ENCODE data around the gene RNF215. TPM values are rescaled to one million over a fixed set of nuclear protein-coding genes. Genes with fewer than 3 reads are reported as not detected.

Gene RNF215
- total and polyA plus RNA-seq, 2 of the 13 experiments (the other 11 are each of a cell fraction or from before 2014, with no cell fraction given) = 5.3 to 6.1 TPM

GRCh38 chr22:30435674-30436126 is 48.5 kb upstream of the RNF215 start (continued):
- no peak for TF ChIP-seq DZIP1 (CRISPR knock-in tag; IDR thresholded peaks at IDR 0.05)
- no peak for TF ChIP-seq KDM5A (IDR thresholded peaks at IDR 0.05; ENCODE audit: borderline replicate concordance, low read length)
- no peak for TF ChIP-seq ZNF331 (CRISPR knock-in tag; IDR thresholded peaks at IDR 0.05)
- TF ChIP-seq ERF (CRISPR knock-in tag; IDR thresholded peaks at IDR 0.05) = no peak
- TF ChIP-seq ZFAT (CRISPR knock-in tag; conservative IDR thresholded peaks at IDR 0.05) = no peak
- TF ChIP-seq ZFP36 (IDR thresholded peaks at IDR 0.05; ENCODE audit: borderline replicate concordance, low read depth, low read length, partially characterized antibody) = no peak
- no peak for TF ChIP-seq PLSCR1 (CRISPR knock-in tag; IDR thresholded peaks at IDR 0.05; ENCODE audit: borderline replicate concordance)
- TF ChIP-seq BATF2 (CRISPR knock-in tag; IDR thresholded peaks at IDR 0.05) = no peak
- no peak for TF ChIP-seq ZNF335 (CRISPR knock-in tag; IDR thresholded peaks at IDR 0.05)
- no peak for TF ChIP-seq MAFF (IDR thresholded peaks at IDR 0.05; ENCODE audit: low read depth, low read length)
- no peak for TF ChIP-seq ZNF605 (CRISPR knock-in tag; IDR thresholded peaks at IDR 0.05)
- no peak for TF ChIP-seq ZNF678 (CRISPR knock-in tag; IDR thresholded peaks at IDR 0.05)
- TF ChIP-seq SP4 (CRISPR knock-in tag; IDR thresholded peaks at IDR 0.05) = no peak
- no peak for TF ChIP-seq FOXK2 (IDR thresholded peaks at IDR 0.05)
- TF ChIP-seq DBP (CRISPR knock-in tag; IDR thresholded peaks at IDR 0.05; ENCODE audit: not compliant biosample characterization) = no peak
- TF ChIP-seq CHD4 (IDR thresholded peaks at IDR 0.05; ENCODE audit: borderline replicate concordance, low read length) = no peak
- no peak for TF ChIP-seq PTBP1 (IDR thresholded peaks at IDR 0.05; ENCODE audit: low read depth, low read length, poor library complexity, severe bottlenecking)
- no peak for TF ChIP-seq ZNF549 (CRISPR knock-in tag; IDR thresholded peaks at IDR 0.05)
- TF ChIP-seq HOXA3 (CRISPR knock-in tag; IDR thresholded peaks at IDR 0.05) = peak; percentile 95
- no peak for TF ChIP-seq ATF3 (CRISPR knock-in tag; IDR thresholded peaks at IDR 0.05)
- TF ChIP-seq YEATS2 (CRISPR knock-in tag; IDR thresholded peaks at IDR 0.05; ENCODE audit: borderline replicate concordance) = no peak
- TF ChIP-seq YY1 (IDR thresholded peaks at IDR 0.05; ENCODE audit: insufficient read depth, insufficient replicate concordance, low read depth, low read length) = no peak
- no peak for TF ChIP-seq NFYC (CRISPR knock-in tag; IDR thresholded peaks at IDR 0.05)
- TF ChIP-seq SP1 (IDR thresholded peaks at IDR 0.05) = no peak
- TF ChIP-seq SP1 (CRISPR knock-in tag; IDR thresholded peaks at IDR 0.05) = no peak
- TF ChIP-seq ZNF547 (CRISPR knock-in tag; IDR thresholded peaks at IDR 0.05) = no peak
- TF ChIP-seq TRIM24 (CRISPR knock-in tag; IDR thresholded peaks at IDR 0.05) = no peak
- TF ChIP-seq FOSL1 (CRISPR knock-in tag; IDR thresholded peaks at IDR 0.05; ENCODE audit: borderline replicate concordance) = no peak
- TF ChIP-seq REL (CRISPR knock-in tag; conservative IDR thresholded peaks at IDR 0.05) = no peak
